ENCODE results near the gene BBS4.

Gene BBS4

DNA sequence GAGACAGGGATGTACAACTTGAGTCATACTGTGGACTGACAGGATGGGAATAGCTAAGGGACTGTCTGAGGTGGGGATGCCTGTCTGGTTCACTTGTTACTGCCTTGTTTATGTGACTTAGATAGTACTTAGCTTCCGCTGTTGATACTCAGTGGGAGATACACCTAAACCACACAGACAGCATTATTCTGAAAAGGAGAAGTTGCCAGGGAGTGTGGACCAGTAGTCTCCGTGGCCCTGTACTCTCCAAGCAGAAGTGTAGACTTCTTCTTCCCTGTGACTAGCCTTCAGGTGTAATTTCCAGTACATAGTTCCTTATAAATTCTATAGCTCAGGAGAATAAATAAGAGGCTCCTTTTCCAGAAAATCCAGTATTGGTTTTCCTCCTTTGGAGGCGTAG is 5.1 kb upstream of the BBS4 start (continued):
- TF ChIP-seq ZFP30 (CRISPR knock-in tag; IDR thresholded peaks at IDR 0.05) (no peak), TCF4 (CRISPR knock-in tag; IDR thresholded peaks at IDR 0.05; ENCODE audit: borderline replicate concordance) (no peak)

DNA sequence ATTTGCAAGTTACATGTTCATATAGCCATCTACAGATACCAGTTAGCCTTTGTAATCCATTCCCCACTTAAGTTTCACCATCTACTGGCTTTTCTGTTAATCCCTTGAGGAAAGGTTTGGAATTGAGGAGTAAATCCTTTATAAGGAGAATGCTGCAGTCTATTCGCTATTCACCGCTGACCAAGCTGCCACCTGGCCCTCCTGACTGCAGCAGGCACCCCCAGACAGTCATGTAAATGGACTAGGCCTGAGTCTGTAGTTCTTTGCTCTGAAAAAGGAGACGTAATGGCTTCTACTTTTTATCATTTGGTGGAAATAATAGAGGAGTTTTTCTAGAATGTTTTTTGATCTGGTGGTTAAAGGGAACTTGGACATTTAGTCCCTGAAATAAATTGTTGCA is 3.2 kb upstream of the BBS4 start:
- ATAC-seq = no peak
- no peak for TF ChIP-seq ZFP3 (CRISPR knock-in tag; IDR thresholded peaks at IDR 0.05)
- TF ChIP-seq, protein P1, sequence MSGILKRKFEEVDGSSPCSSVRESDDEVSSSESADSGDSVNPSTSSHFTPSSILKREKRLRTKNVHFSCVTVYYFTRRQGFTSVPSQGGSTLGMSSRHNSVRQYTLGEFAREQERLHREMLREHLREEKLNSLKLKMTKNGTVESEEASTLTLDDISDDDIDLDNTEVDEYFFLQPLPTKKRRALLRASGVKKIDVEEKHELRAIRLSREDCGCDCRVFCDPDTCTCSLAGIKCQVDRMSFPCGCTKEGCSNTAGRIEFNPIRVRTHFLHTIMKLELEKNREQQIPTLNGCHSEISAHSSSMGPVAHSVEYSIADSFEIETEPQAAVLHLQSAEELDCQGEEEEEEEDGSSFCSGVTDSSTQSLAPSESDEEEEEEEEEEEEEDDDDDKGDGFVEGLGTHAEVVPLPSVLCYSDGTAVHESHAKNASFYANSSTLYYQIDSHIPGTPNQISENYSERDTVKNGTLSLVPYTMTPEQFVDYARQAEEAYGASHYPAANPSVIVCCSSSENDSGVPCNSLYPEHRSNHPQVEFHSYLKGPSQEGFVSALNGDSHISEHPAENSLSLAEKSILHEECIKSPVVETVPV (CRISPR knock-in tag; IDR thresholded peaks at IDR 0.05) = no peak
- TF ChIP-seq, protein P2, sequence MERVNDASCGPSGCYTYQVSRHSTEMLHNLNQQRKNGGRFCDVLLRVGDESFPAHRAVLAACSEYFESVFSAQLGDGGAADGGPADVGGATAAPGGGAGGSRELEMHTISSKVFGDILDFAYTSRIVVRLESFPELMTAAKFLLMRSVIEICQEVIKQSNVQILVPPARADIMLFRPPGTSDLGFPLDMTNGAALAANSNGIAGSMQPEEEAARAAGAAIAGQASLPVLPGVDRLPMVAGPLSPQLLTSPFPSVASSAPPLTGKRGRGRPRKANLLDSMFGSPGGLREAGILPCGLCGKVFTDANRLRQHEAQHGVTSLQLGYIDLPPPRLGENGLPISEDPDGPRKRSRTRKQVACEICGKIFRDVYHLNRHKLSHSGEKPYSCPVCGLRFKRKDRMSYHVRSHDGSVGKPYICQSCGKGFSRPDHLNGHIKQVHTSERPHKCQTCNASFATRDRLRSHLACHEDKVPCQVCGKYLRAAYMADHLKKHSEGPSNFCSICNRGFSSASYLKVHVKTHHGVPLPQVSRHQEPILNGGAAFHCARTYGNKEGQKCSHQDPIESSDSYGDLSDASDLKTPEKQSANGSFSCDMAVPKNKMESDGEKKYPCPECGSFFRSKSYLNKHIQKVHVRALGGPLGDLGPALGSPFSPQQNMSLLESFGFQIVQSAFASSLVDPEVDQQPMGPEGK (CRISPR knock-in tag; IDR thresholded peaks at IDR 0.05; ENCODE audit: borderline replicate concordance) = no peak
- TF ChIP-seq SNAI2 (CRISPR knock-in tag; IDR thresholded peaks at IDR 0.05) = no peak
- TF ChIP-seq OSR1 (CRISPR knock-in tag; IDR thresholded peaks at IDR 0.05) = no peak
- no peak for TF ChIP-seq PPARA (CRISPR knock-in tag; IDR thresholded peaks at IDR 0.05; ENCODE audit: borderline replicate concordance)
- no peak for TF ChIP-seq ZFP30 (CRISPR knock-in tag; IDR thresholded peaks at IDR 0.05)
- TF ChIP-seq ZNF565 (CRISPR knock-in tag; conservative IDR thresholded peaks at IDR 0.05; ENCODE audit: low read depth) = no peak
- TF ChIP-seq ZNF8 (CRISPR knock-in tag; IDR thresholded peaks at IDR 0.05) = no peak
- no peak for TF ChIP-seq ARNTL (CRISPR knock-in tag; IDR thresholded peaks at IDR 0.05; ENCODE audit: borderline replicate concordance, low read depth)
- TF ChIP-seq ZC3H10 (CRISPR knock-in tag; IDR thresholded peaks at IDR 0.05) = no peak
- TF ChIP-seq CSDC2 (CRISPR knock-in tag; IDR thresholded peaks at IDR 0.05) = no peak
- TF ChIP-seq, protein P3, sequence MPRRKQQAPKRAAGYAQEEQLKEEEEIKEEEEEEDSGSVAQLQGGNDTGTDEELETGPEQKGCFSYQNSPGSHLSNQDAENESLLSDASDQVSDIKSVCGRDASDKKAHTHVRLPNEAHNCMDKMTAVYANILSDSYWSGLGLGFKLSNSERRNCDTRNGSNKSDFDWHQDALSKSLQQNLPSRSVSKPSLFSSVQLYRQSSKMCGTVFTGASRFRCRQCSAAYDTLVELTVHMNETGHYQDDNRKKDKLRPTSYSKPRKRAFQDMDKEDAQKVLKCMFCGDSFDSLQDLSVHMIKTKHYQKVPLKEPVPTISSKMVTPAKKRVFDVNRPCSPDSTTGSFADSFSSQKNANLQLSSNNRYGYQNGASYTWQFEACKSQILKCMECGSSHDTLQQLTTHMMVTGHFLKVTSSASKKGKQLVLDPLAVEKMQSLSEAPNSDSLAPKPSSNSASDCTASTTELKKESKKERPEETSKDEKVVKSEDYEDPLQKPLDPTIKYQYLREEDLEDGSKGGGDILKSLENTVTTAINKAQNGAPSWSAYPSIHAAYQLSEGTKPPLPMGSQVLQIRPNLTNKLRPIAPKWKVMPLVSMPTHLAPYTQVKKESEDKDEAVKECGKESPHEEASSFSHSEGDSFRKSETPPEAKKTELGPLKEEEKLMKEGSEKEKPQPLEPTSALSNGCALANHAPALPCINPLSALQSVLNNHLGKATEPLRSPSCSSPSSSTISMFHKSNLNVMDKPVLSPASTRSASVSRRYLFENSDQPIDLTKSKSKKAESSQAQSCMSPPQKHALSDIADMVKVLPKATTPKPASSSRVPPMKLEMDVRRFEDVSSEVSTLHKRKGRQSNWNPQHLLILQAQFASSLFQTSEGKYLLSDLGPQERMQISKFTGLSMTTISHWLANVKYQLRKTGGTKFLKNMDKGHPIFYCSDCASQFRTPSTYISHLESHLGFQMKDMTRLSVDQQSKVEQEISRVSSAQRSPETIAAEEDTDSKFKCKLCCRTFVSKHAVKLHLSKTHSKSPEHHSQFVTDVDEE (CRISPR knock-in tag; IDR thresholded peaks at IDR 0.05) = no peak
- TF ChIP-seq GLIS3 (CRISPR knock-in tag; IDR thresholded peaks at IDR 0.05) = no peak
- TF ChIP-seq RARB (CRISPR knock-in tag; IDR thresholded peaks at IDR 0.05) = no peak
- TF ChIP-seq ESRRG (CRISPR knock-in tag; IDR thresholded peaks at IDR 0.05) = no peak
- no peak for TF ChIP-seq TCF4 (CRISPR knock-in tag; IDR thresholded peaks at IDR 0.05; ENCODE audit: borderline replicate concordance)
- no peak for TF ChIP-seq ZNF70 (CRISPR knock-in tag; IDR thresholded peaks at IDR 0.05)
- TF ChIP-seq ISL1 (CRISPR knock-in tag; IDR thresholded peaks at IDR 0.05) = no peak

DNA sequence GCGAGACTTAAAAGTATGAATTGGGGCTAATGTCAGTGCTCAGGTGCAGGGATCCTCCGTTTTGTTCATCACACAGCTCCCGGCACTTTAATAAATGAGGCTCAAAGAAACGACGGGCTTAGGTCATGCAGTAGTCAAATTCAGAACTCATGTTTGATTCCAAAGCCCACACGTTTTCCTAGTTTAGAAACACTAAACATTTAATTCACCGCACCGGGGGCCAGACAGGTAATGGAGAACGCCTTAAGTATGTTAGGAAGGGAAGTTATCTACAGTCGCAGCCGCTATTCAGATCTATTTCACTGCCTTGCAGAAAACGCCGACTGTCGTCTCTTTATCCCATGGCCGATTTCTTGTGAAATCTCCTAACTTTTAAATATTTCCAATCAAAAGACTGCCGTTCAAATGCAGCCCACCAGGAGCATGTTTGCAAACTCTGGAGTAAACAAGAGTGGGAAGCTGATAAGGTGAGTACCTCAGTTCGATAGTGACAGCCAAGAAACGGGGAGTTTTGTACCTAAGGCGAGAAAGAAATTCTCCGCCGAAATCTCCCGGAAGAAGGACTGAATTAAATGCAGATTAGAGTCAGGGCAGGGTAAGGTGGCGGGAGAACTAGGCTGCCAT is 594 bp upstream of the BBS4 start:
- no peak for TF ChIP-seq ARNTL (CRISPR knock-in tag; IDR thresholded peaks at IDR 0.05; ENCODE audit: borderline replicate concordance, low read depth)
- no peak for TF ChIP-seq TOX (CRISPR knock-in tag; IDR thresholded peaks at IDR 0.05; ENCODE audit: borderline replicate concordance)
- TF ChIP-seq, protein P3 (CRISPR knock-in tag; IDR thresholded peaks at IDR 0.05) = no peak
- no peak for TF ChIP-seq BACH2 (CRISPR knock-in tag; IDR thresholded peaks at IDR 0.05; ENCODE audit: borderline replicate concordance)
- no peak for TF ChIP-seq TCF4 (CRISPR knock-in tag; IDR thresholded peaks at IDR 0.05; ENCODE audit: borderline replicate concordance)
- TF ChIP-seq, protein P1 (CRISPR knock-in tag; IDR thresholded peaks at IDR 0.05) = no peak
- TF ChIP-seq, protein P2 (CRISPR knock-in tag; IDR thresholded peaks at IDR 0.05; ENCODE audit: borderline replicate concordance) = no peak
- no peak for TF ChIP-seq ISL1 (CRISPR knock-in tag; IDR thresholded peaks at IDR 0.05)
- TF ChIP-seq CSDC2 (CRISPR knock-in tag; IDR thresholded peaks at IDR 0.05) = no peak
- no peak for TF ChIP-seq RARB (CRISPR knock-in tag; IDR thresholded peaks at IDR 0.05)
- no peak; the same call in 1 of the 3 replicates for ATAC-seq

All from SK-N-SH treated with all-trans-retinoic acid at 6 μM for 48 hours (cell line).